ENCODE results near the gene FGD6. TPM values are rescaled to one million over a fixed set of nuclear protein-coding genes. Genes with fewer than 3 reads are reported as not detected.

The FGD6 gene
- total RNA-seq: 4.7 and 7.3 TPM in 2 replicates

DNA sequence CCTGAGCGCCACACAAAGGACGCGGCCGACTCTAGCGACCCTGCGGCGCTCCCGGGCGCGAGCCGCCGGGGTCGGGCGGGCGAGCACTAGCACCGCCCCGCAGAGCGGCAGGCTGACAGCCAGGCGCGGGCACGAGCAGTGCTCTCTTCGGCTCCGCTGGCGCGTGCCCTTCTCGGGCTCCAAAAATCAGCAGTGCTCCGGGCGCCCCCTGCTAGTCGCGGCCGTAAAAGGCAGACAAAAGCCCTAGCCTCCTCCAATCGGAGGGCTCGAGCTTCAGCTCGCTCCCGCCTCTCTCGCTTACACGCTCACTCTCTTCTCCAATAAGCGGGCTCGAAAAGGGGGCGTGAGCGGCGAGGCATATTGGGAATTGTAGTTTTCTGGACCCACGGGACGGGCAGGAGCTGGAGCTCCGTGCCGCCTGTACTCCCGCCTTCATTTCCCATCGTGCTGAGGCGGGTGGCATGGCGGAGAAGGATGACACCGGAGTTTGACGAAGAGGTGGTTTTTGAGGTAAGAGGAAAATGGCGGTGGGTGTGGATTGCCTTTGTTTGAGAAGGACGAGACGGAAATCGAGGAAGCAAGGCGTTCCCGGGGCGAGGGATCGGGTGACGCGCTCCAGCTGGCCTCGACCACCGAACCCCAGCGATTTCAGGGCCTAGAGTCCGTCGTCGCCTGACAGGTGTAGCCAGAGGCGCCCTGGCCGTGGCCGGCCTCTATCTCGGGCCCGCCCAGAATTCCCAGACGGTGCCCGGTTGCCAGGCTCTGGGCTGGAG is at the start of gene FGD6, which contains the start of gene VEZT:
TSS of gene FGD6 (minus strand) at position 91 of the 773 bp plus-strand sequence. CDS start 227 bp downstream, outside the sequence.
TSS of gene VEZT (plus strand) at position 431 of the 773 bp plus-strand sequence. CDS start at position 475, 44 bp downstream.

DNA sequence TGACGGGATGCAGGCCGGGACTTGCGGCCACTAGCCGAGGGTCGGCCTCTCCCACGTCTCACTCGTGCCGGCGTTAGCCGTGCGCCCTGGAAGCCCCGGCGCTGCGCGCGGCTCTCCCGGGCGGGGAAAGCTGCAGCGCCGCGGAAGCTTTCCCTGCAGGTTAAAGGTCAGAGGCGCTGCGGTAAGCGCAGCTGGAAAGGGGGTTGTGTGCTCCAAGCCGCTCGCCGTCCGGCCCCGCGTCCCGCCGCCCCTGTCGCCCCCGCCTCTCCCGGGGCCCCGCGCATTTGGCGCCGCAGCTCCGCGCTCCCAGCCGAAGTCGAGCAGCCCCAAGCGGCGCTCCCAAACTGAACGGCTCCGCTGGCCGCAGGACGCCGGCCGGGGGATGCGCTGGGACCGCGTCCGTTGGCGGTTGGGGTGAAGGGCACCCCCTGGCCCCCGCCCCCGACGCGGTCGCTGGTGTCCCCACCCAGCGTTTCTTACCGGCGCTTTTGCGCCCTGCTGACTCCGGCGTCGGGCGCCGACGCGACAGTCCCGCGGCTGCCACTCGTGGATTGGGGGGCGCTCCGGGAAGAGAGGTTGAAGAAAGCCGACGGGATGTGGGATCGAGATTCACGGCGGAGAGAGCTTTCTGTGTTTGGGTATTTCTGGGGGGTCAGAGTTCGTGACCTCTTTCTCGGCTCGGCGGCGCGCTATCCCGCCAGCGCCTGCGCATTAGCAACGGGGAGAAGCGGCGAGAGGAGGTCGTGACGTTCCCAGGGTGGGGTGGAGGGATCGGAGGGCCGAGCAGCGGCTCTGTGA is 144.2 kb downstream of the FGD6 start, which contains the start of gene NR2C1:
TSS of gene NR2C1 (minus strand) at position 719 of the 798 bp plus-strand sequence. CDS start 6,234 bp downstream, outside the sequence.

Other genes with a start within 250 kb of the FGD6 start
- gene NDUFA12, start 213.8 kb downstream of the FGD6 start, total RNA-seq: 92.8 and 118 TPM in 2 replicates
- gene NR2C1, start 143.8 kb downstream of the FGD6 start, total RNA-seq: 14.7 and 17.7 TPM in 2 replicates
- gene VEZT, start 340 bp upstream of the FGD6 start, total RNA-seq: 44.5 and 55.0 TPM in 2 replicates